Progenitor cell of endocrine pancreas (in vitro differentiated cells): Measurements from ENCODE around the gene GRIK1. TPM values are rescaled to one million over a fixed set of nuclear protein-coding genes. Genes with fewer than 3 reads are reported as not detected.

Source experiments
- DNase-seq: peaks from one replicate; pipeline ENCODE4 v3.0.0; 2021; ENCODE audit warnings: low spot score; ENCODE audit not compliant: unreplicated experiment
- H3K27ac Mint-ChIP-seq: 2 replicates; pipeline ENCODE4 v1.8.0; 2021; ENCODE audit warnings: mild to moderate bottlenecking, moderate library complexity, mixed read lengths
- H3K27me3 Mint-ChIP-seq: 2 replicates; pipeline ENCODE4 v1.8.0; 2021; ENCODE audit warnings: mixed read lengths
- H3K36me3 Mint-ChIP-seq: 2 replicates; pipeline ENCODE4 v1.8.0; 2022; ENCODE audit warnings: mixed read lengths; ENCODE audit not compliant: insufficient read depth
- H3K4me1 Mint-ChIP-seq: 2 replicates; pipeline ENCODE4 v1.8.0; 2021; ENCODE audit warnings: low read depth, mixed read lengths
- H3K4me3 Mint-ChIP-seq: 2 replicates; pipeline ENCODE4 v1.8.0; 2021; ENCODE audit warnings: low read depth, mild to moderate bottlenecking, moderate library complexity, mixed read lengths
- H3K9me3 Mint-ChIP-seq: 2 replicates; pipeline ENCODE4 v1.8.0; 2021; ENCODE audit warnings: low read depth, mixed read lengths
- total RNA-seq: library from RNA; stranded (reverse); gene quantifications from 2 replicates; pipeline ENCODE4 v1.2.1, GENCODE V29; 2021
- TF ChIP-seq, protein P1 (sequence below): fragments of 200-600 bp; sonication (generic); IDR thresholded peaks from one replicate; pipeline ENCODE4 v1.5.0; 2021; ENCODE audit warnings: antibody characterized with exemption, mild to moderate bottlenecking; ENCODE audit not compliant: unreplicated experiment

The GRIK1 gene
- total RNA-seq, 1 donor from 2014 or later, result 0.26 TPM

- TF ChIP-seq, protein P1, sequence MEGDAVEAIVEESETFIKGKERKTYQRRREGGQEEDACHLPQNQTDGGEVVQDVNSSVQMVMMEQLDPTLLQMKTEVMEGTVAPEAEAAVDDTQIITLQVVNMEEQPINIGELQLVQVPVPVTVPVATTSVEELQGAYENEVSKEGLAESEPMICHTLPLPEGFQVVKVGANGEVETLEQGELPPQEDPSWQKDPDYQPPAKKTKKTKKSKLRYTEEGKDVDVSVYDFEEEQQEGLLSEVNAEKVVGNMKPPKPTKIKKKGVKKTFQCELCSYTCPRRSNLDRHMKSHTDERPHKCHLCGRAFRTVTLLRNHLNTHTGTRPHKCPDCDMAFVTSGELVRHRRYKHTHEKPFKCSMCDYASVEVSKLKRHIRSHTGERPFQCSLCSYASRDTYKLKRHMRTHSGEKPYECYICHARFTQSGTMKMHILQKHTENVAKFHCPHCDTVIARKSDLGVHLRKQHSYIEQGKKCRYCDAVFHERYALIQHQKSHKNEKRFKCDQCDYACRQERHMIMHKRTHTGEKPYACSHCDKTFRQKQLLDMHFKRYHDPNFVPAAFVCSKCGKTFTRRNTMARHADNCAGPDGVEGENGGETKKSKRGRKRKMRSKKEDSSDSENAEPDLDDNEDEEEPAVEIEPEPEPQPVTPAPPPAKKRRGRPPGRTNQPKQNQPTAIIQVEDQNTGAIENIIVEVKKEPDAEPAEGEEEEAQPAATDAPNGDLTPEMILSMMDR, result no peak
- no peak overlapping the region for H3K4me3 Mint-ChIP-seq
- H3K9me3 Mint-ChIP-seq, result no peaks in the 10 kb centered on the region
- no peaks in the 10 kb centered on the region for H3K4me1 Mint-ChIP-seq
- no peaks in the 10 kb centered on the region for H3K27me3 Mint-ChIP-seq
- no peak overlapping the region for H3K27ac Mint-ChIP-seq
- no peaks in the 10 kb centered on the region for H3K36me3 Mint-ChIP-seq
- DNase-seq, result no peak
Observed at GRCh38 chr21:29604076-29604475, 335.7 kb downstream of the GRIK1 start.

DNA sequence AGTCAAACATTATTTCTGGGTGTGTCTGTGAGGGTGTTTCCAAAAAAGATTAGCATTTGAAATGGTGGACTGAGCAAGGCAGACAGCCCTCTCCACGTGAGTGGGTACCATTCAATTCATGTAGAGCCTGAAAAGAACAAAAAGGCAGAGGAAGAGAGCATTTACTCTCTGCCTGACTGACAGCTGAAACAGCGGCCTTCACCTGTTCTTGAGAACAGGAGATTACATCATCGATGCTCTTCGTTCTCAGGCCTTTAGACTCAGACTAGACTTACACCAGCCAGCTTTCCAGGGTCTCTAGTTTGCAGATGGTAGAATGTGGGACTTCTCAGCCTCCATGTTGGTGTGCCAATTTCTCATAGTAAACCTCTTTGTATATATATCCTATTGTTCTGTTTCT lies 338.7 kb downstream of the GRIK1 start:
- no peak overlapping the region for H3K27ac Mint-ChIP-seq
- no peaks in the 10 kb centered on the region for H3K36me3 Mint-ChIP-seq
- H3K4me3 Mint-ChIP-seq, result no peak overlapping the region
- no peak for DNase-seq
- no peaks in the 10 kb centered on the region for H3K9me3 Mint-ChIP-seq
- no peaks in the 10 kb centered on the region for H3K27me3 Mint-ChIP-seq
- TF ChIP-seq, protein P1, result no peak
- H3K4me1 Mint-ChIP-seq, result peaks cover 3% of the 10 kb centered on the region

DNA sequence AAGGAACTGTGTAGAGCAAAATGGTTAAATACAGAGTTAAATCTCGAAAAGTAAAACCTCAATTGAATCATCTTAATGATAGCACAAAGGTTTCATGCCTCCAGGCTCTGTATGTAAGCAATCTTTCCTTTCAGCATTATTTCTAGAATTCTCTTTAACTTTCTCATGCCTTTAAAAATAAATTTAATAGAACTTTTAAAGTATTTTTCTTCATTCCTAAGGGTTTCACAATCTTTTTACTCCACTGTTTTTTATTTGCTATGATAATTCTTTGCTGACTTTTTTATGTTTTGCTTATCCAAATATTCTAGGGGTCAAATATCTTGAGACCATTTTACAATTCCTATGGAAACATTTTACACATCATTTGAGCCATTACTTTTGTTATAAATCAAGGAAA lies 353.1 kb downstream of the GRIK1 start:
- Mint-ChIP-seq H3K4me1 (peaks cover 21% of the 10 kb centered on the region), H3K36me3 (peaks cover 2% of the 10 kb centered on the region), H3K27me3 (no peaks in the 10 kb centered on the region), H3K27ac (no peak overlapping the region), H3K9me3 (peaks cover 3% of the 10 kb centered on the region), H3K4me3 (no peak overlapping the region)
- DNase-seq, result no peak
- TF ChIP-seq, protein P1, result no peak

DNA sequence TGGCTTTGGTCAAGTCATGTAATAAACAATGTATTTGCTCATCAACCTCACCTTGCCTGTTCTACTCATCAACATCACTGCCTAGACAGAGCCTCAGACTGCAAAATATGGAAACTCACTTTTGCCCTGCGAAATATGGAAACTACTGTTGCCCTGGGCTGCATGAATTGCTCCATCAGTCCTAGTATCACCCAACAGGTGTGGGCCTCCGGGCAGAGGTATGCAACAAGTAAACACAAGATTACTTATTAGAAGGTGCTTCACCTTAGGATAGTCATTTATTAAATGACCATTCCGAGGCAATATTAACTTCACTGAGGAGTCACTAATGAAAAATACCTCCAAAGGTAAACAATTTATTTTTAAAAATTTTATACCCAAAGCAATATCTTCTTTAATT lies 354.3 kb downstream of the GRIK1 start:
- no peaks in the 10 kb centered on the region for H3K27me3 Mint-ChIP-seq
- TF ChIP-seq, protein P1, result no peak
- H3K36me3 Mint-ChIP-seq, result peaks cover 2% of the 10 kb centered on the region
- no peak overlapping the region for H3K4me3 Mint-ChIP-seq
- peaks cover 21% of the 10 kb centered on the region for H3K4me1 Mint-ChIP-seq
- peaks cover 3% of the 10 kb centered on the region for H3K9me3 Mint-ChIP-seq
- no peak for DNase-seq
- H3K27ac Mint-ChIP-seq, result no peak overlapping the region

DNA sequence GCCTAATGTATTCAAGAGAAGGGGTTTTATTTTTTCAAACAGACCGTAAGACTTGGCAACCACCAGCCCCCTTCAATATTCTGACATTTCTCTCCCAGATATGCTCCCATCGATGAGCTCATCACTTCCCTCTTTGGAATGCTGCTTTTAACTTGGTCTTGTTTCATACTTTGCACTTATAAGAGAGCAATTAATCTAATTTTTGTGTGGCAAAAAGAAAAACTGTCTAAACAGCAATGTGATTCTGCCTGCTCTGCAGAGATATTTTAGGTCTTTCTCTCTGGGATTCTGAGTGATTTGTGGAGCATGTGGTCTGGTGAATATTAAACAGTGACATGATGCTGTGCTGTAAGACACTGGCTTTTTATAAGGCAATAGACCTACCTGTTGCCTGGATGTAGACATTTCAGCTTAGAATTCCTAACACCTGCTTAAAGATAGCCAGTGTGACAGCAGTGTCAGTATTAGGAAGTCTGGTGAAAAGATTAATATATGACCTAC lies 356.3 kb downstream of the GRIK1 start:
- TF ChIP-seq, protein P1, result no peak
- DNase-seq, result no peak
- H3K36me3 Mint-ChIP-seq, result peaks cover 2% of the 10 kb centered on the region
- H3K27ac Mint-ChIP-seq, result no peak overlapping the region
- peaks cover 3% of the 10 kb centered on the region for H3K9me3 Mint-ChIP-seq
- peaks cover 21% of the 10 kb centered on the region for H3K4me1 Mint-ChIP-seq
- no peak overlapping the region for H3K4me3 Mint-ChIP-seq
- H3K27me3 Mint-ChIP-seq, result no peaks in the 10 kb centered on the region
